ENCODE measurements around the gene G3BP2. TPM values are rescaled to one million over a fixed set of nuclear protein-coding genes. Genes with fewer than 3 reads are reported as not detected.

Gene G3BP2
- total and polyA plus RNA-seq, 2 of the 13 experiments (the other 11 are each of a cell fraction or from before 2014, with no cell fraction given) = 51.7 to 179 TPM

DNA sequence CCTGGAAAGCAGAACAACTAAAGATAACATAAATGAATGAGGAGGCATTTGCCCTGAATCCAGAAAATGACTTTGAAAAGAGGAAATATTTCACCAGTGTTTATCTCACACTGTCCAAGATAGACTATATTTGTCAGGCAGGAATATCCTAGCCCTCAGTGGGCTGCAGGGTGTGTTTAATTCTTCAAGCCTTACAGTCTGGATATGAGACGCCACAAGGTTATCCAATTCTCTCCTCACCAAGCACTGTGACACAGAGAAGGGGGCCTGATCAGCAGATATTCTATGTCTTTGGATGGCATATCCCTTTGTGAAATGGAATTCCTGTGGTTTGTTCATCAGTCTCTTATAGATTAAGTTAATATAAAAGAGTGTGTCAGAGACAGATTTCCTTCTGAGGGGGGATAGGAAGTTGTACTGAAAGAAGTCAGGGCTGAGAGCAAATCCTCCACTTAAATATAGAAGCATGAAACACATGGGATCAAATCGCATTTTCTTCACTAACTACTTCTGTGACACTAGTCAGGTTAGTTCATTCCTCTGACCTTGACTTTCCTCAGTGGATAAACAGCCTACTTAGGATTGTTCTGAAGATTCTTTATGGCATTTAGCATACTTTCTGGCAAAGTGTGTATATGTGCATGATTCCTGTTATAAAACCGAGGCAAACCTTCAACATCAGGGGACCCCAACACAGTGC lies 6.8 kb upstream of the G3BP2 start (continued):
- TF ChIP-seq, protein P1, sequence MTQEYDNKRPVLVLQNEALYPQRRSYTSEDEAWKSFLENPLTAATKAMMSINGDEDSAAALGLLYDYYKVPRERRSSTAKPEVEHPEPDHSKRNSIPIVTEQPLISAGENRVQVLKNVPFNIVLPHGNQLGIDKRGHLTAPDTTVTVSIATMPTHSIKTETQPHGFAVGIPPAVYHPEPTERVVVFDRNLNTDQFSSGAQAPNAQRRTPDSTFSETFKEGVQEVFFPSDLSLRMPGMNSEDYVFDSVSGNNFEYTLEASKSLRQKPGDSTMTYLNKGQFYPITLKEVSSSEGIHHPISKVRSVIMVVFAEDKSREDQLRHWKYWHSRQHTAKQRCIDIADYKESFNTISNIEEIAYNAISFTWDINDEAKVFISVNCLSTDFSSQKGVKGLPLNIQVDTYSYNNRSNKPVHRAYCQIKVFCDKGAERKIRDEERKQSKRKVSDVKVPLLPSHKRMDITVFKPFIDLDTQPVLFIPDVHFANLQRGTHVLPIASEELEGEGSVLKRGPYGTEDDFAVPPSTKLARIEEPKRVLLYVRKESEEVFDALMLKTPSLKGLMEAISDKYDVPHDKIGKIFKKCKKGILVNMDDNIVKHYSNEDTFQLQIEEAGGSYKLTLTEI (CRISPR knock-in tag; conservative IDR thresholded peaks at IDR 0.05) = no peak
- TF ChIP-seq NFIB (CRISPR knock-in tag; IDR thresholded peaks at IDR 0.05; ENCODE audit: borderline replicate concordance) (no peak), ZMAT3 (CRISPR knock-in tag; conservative IDR thresholded peaks at IDR 0.05) (no peak), FOSL2 (CRISPR knock-in tag; IDR thresholded peaks at IDR 0.05) (no peak), IRF2 (CRISPR knock-in tag; IDR thresholded peaks at IDR 0.05) (no peak), RARA (CRISPR knock-in tag; IDR thresholded peaks at IDR 0.05) (no peak), ZNF543 (CRISPR knock-in tag; IDR thresholded peaks at IDR 0.05) (no peak), ZBTB8A (CRISPR knock-in tag; IDR thresholded peaks at IDR 0.05; ENCODE audit: borderline replicate concordance, low read depth) (no peak), ZNF598 (CRISPR knock-in tag; IDR thresholded peaks at IDR 0.05; ENCODE audit: borderline replicate concordance) (no peak), RCOR2 (CRISPR knock-in tag; IDR thresholded peaks at IDR 0.05) (no peak), ZKSCAN5 (CRISPR knock-in tag; IDR thresholded peaks at IDR 0.05) (no peak), ZNF547 (CRISPR knock-in tag; IDR thresholded peaks at IDR 0.05) (no peak), ZNF33B (CRISPR knock-in tag; IDR thresholded peaks at IDR 0.05) (no peak)
- TF ChIP-seq, protein P2, sequence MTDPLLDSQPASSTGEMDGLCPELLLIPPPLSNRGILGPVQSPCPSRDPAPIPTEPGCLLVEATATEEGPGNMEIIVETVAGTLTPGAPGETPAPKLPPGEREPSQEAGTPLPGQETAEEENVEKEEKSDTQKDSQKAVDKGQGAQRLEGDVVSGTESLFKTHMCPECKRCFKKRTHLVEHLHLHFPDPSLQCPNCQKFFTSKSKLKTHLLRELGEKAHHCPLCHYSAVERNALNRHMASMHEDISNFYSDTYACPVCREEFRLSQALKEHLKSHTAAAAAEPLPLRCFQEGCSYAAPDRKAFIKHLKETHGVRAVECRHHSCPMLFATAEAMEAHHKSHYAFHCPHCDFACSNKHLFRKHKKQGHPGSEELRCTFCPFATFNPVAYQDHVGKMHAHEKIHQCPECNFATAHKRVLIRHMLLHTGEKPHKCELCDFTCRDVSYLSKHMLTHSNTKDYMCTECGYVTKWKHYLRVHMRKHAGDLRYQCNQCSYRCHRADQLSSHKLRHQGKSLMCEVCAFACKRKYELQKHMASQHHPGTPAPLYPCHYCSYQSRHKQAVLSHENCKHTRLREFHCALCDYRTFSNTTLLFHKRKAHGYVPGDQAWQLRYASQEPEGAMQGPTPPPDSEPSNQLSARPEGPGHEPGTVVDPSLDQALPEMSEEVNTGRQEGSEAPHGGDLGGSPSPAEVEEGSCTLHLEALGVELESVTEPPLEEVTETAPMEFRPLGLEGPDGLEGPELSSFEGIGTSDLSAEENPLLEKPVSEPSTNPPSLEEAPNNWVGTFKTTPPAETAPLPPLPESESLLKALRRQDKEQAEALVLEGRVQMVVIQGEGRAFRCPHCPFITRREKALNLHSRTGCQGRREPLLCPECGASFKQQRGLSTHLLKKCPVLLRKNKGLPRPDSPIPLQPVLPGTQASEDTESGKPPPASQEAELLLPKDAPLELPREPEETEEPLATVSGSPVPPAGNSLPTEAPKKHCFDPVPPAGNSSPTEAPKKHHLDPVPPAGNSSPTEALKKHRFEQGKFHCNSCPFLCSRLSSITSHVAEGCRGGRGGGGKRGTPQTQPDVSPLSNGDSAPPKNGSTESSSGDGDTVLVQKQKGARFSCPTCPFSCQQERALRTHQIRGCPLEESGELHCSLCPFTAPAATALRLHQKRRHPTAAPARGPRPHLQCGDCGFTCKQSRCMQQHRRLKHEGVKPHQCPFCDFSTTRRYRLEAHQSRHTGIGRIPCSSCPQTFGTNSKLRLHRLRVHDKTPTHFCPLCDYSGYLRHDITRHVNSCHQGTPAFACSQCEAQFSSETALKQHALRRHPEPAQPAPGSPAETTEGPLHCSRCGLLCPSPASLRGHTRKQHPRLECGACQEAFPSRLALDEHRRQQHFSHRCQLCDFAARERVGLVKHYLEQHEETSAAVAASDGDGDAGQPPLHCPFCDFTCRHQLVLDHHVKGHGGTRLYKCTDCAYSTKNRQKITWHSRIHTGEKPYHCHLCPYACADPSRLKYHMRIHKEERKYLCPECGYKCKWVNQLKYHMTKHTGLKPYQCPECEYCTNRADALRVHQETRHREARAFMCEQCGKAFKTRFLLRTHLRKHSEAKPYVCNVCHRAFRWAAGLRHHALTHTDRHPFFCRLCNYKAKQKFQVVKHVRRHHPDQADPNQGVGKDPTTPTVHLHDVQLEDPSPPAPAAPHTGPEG (CRISPR knock-in tag; IDR thresholded peaks at IDR 0.05) = no peak

All from HepG2 (cell line).